ENCODE results near the gene CFAP107. TPM values are rescaled to one million over a fixed set of nuclear protein-coding genes. Genes with fewer than 3 reads are reported as not detected.

Gene CFAP107
- total and polyA plus RNA-seq, 2 donors from 2014 or later, result not detected

- TF ChIP-seq CTCF (IDR thresholded peaks at IDR 0.05; ENCODE audit: borderline replicate concordance, extremely low read depth, insufficient read depth), result no peak
- no peak for DNase-seq
- Histone ChIP-seq H3K4me3 (ENCODE audit: low read length in 3 of 3) (no peak overlapping the region), H3K36me3 (ENCODE audit: control insufficient read depth in 2 of 3, insufficient read depth in 3 of 3, low read length in 3 of 3) (no peaks in the 10 kb centered on the region), H3K27ac (ENCODE audit: low read depth in 2 of 2, low read length in 2 of 2) (no peak overlapping the region), H3K4me1 (ENCODE audit: control insufficient read depth in 2 of 3, insufficient read depth in 2 of 3, low read depth in 1 of 3, low read length in 3 of 3) (no peaks in the 10 kb centered on the region), H3K27me3 (ENCODE audit: control insufficient read depth, insufficient read depth, low read length) (no peaks in the 10 kb centered on the region), H3K9ac (ENCODE audit: low read length in 3 of 3) (no peak overlapping the region), H3K9me3 (ENCODE audit: control insufficient read depth in 2 of 3, insufficient read depth in 1 of 3, low read length in 3 of 3) (no peaks in the 10 kb centered on the region)
- FAIRE-seq, result no peak
- intact Hi-C loops (cut with DNase I), result no loop called here
Observed at GRCh38 chr1:12764016-12764415, 18.0 kb downstream of the CFAP107 start.

- no peaks in the 10 kb centered on the region for H3K27me3 ChIP-seq (ENCODE audit: control insufficient read depth, insufficient read depth, low read length)
- intact Hi-C loops (cut with DNase I), result no loop called here
- DNase-seq (no peak), FAIRE-seq (no peak)
- TF ChIP-seq CTCF (IDR thresholded peaks at IDR 0.05; ENCODE audit: borderline replicate concordance, extremely low read depth, insufficient read depth), result no peak
- no peak overlapping the region for H3K4me3 ChIP-seq (ENCODE audit: low read length in 3 of 3)
- no peaks in the 10 kb centered on the region for H3K9me3 ChIP-seq (ENCODE audit: control insufficient read depth in 2 of 3, insufficient read depth in 1 of 3, low read length in 3 of 3)
- no peaks in the 10 kb centered on the region for H3K4me1 ChIP-seq (ENCODE audit: control insufficient read depth in 2 of 3, insufficient read depth in 2 of 3, low read depth in 1 of 3, low read length in 3 of 3)
- no peak overlapping the region for H3K27ac ChIP-seq (ENCODE audit: low read depth in 2 of 2, low read length in 2 of 2)
- no peak overlapping the region for H3K9ac ChIP-seq (ENCODE audit: low read length in 3 of 3)
- no peaks in the 10 kb centered on the region for H3K36me3 ChIP-seq (ENCODE audit: control insufficient read depth in 2 of 3, insufficient read depth in 3 of 3, low read length in 3 of 3)
Observed at GRCh38 chr1:12769031-12769430, 23.0 kb downstream of the CFAP107 start.

- no peak for TF ChIP-seq CTCF (IDR thresholded peaks at IDR 0.05; ENCODE audit: borderline replicate concordance, extremely low read depth, insufficient read depth)
- DNase-seq, result no peak
- Histone ChIP-seq H3K27ac (ENCODE audit: low read depth in 2 of 2, low read length in 2 of 2) (no peak overlapping the region), H3K9ac (ENCODE audit: low read length in 3 of 3) (no peak overlapping the region), H3K9me3 (ENCODE audit: control insufficient read depth in 2 of 3, insufficient read depth in 1 of 3, low read length in 3 of 3) (no peaks in the 10 kb centered on the region), H3K36me3 (ENCODE audit: control insufficient read depth in 2 of 3, insufficient read depth in 3 of 3, low read length in 3 of 3) (no peaks in the 10 kb centered on the region), H3K4me3 (ENCODE audit: low read length in 3 of 3) (no peak overlapping the region), H3K27me3 (ENCODE audit: control insufficient read depth, insufficient read depth, low read length) (no peaks in the 10 kb centered on the region), H3K4me1 (ENCODE audit: control insufficient read depth in 2 of 3, insufficient read depth in 2 of 3, low read depth in 1 of 3, low read length in 3 of 3) (no peaks in the 10 kb centered on the region)
- no peak for FAIRE-seq
- intact Hi-C loops (cut with DNase I), result no loop called here
Observed at GRCh38 chr1:12769976-12770505, 24.0 kb downstream of the CFAP107 start.

- DNase-seq (no peak), FAIRE-seq (no peak)
- no peak for TF ChIP-seq CTCF (IDR thresholded peaks at IDR 0.05; ENCODE audit: borderline replicate concordance, extremely low read depth, insufficient read depth)
- intact Hi-C loops (cut with DNase I), result no loop called here
- H3K27me3 ChIP-seq (ENCODE audit: control insufficient read depth, insufficient read depth, low read length), result no peaks in the 10 kb centered on the region
- H3K4me3 ChIP-seq (ENCODE audit: low read length in 3 of 3), result no peak overlapping the region
- no peaks in the 10 kb centered on the region for H3K36me3 ChIP-seq (ENCODE audit: control insufficient read depth in 2 of 3, insufficient read depth in 3 of 3, low read length in 3 of 3)
- H3K4me1 ChIP-seq (ENCODE audit: control insufficient read depth in 2 of 3, insufficient read depth in 2 of 3, low read depth in 1 of 3, low read length in 3 of 3), result no peaks in the 10 kb centered on the region
- H3K27ac ChIP-seq (ENCODE audit: low read depth in 2 of 2, low read length in 2 of 2), result no peak overlapping the region
- H3K9ac ChIP-seq (ENCODE audit: low read length in 3 of 3), result no peak overlapping the region
- H3K9me3 ChIP-seq (ENCODE audit: control insufficient read depth in 2 of 3, insufficient read depth in 1 of 3, low read length in 3 of 3), result no peaks in the 10 kb centered on the region
Observed at GRCh38 chr1:12770620-12771019, 24.6 kb downstream of the CFAP107 start.

Measured in kidney (tissue), 14 donors.